SK-N-SH (cell line): ENCODE measurements around the gene COL4A2. TPM values are rescaled to one million over a fixed set of nuclear protein-coding genes. Genes with fewer than 3 reads are reported as not detected.
A peak's percentile ranks its signal among the peaks of the same experiment; 100 is the strongest.

Experiments
- CTCF ChIA-PET: fragments of 300-600, 350-600 bp; formaldehyde crosslinking; extraction: SDS; loops from one replicate; lab custom pipeline; 2021; lab: Yijun Ruan, JAX
- POLR2A ChIA-PET: fragments of 350-600 bp; sonication (Branson Sonifier 250); formaldehyde crosslinking; extraction: SDS; loops from one replicate; lab custom pipeline; 2020; ENCODE audit warnings: antibody characterized with exemption, inconsistent platforms; lab: Yijun Ruan, JAX
- DNase-seq: peaks from one replicate; pipeline ENCODE4 v3.0.0; 2012
- H2AFZ ChIP-seq: fragments of 200-600 bp; sonication (generic); 2 replicates; pipeline ENCODE4 v1.8.1; 2016; ENCODE audit warnings: antibody characterized with exemption, mild to moderate bottlenecking, low read depth
- H3F3A ChIP-seq: fragments of 200-600 bp; sonication (generic); replicated peaks from 2 replicates; pipeline ENCODE3; 2016; ENCODE audit warnings: antibody characterized with exemption, mild to moderate bottlenecking; ENCODE audit not compliant: insufficient read depth
- H3K27ac ChIP-seq, 2 experiments: fragments of 200-500 bp in 1 of 2; fragments of 200-600 bp in 1 of 2; sonication (Bioruptor generic) in 1 of 2; sonication (generic), shearing (Covaris generic) in 1 of 2; 2 replicates each; pipeline versions ENCODE4 v1.5.1 to v1.6.1; 2014 to 2016; ENCODE audit warnings: low read depth in 2 of 2, inconsistent platforms in 1 of 2, low read length in 1 of 2, mild to moderate bottlenecking in 1 of 2, mixed read lengths in 1 of 2
- H3K27me3 ChIP-seq: fragments of 200-600 bp; sonication (generic), shearing (Covaris generic); 2 replicates; pipeline ENCODE4 v1.6.1; 2016; ENCODE audit warnings: mixed run types; ENCODE audit not compliant: insufficient read depth
- H3K36me3 ChIP-seq, 2 experiments: fragments of 200-500 bp in 1 of 2; fragments of 200-600 bp in 1 of 2; sonication (Bioruptor generic) in 1 of 2; sonication (generic) in 1 of 2; replicated peaks in 1 of 2; 2 replicates each; pipeline versions ENCODE3 to v1.5.1; 2014 to 2016; ENCODE audit warnings: low read length in 1 of 2, mild to moderate bottlenecking in 1 of 2; ENCODE audit not compliant: insufficient read depth in 2 of 2, control insufficient read depth in 1 of 2
- H3K4me1 ChIP-seq, 2 experiments: fragments of 200-500 bp in 1 of 2; fragments of 200-600 bp in 1 of 2; sonication (Bioruptor generic) in 1 of 2; sonication (generic), shearing (Covaris generic) in 1 of 2; 2 replicates each; pipeline versions ENCODE4 v1.5.1 to v1.6.1; 2014 to 2016; ENCODE audit warnings: low read depth in 1 of 2, low read length in 1 of 2, mixed run types in 1 of 2; ENCODE audit not compliant: insufficient read depth in 2 of 2, control insufficient read depth in 1 of 2
- H3K4me2 ChIP-seq: fragments of 200-600 bp; sonication (generic), shearing (Covaris generic); 2 replicates; pipeline ENCODE4 v1.6.1; 2017; ENCODE audit warnings: mixed run types
- H3K4me3 ChIP-seq, 2 experiments: fragments of 200-500 bp in 1 of 2; fragments of 200-600 bp in 1 of 2; sonication (Bioruptor generic) in 1 of 2; sonication (generic), shearing (Covaris generic) in 1 of 2; 2 replicates each; pipeline versions ENCODE4 v1.5.1 to v1.8.1; 2014 to 2016; ENCODE audit warnings: low read depth in 2 of 2, inconsistent platforms in 1 of 2, low read length in 1 of 2, mild to moderate bottlenecking in 1 of 2, mixed read lengths in 1 of 2, moderate library complexity in 1 of 2
- H3K79me2 ChIP-seq: fragments of 200-600 bp; sonication (generic); 2 replicates; pipeline ENCODE4 v1.8.1; 2017; ENCODE audit warnings: mild to moderate bottlenecking; ENCODE audit not compliant: insufficient read depth
- H3K9ac ChIP-seq: fragments of 200-600 bp; sonication (generic); 2 replicates; pipeline ENCODE4 v1.6.1; 2017; ENCODE audit warnings: mixed run types
- H3K9me2 ChIP-seq: fragments of 200-600 bp; sonication (generic); 2 replicates; pipeline ENCODE4 v1.6.1; 2017; ENCODE audit warnings: mixed run types
- H3K9me3 ChIP-seq: fragments of 200-600 bp; sonication (generic); 2 replicates; pipeline ENCODE4 v1.6.1; 2017; ENCODE audit warnings: mixed run types, mild to moderate bottlenecking, moderate library complexity
- H4K20me1 ChIP-seq: fragments of 200-600 bp; sonication (generic); 2 replicates; pipeline ENCODE4 v1.6.1; 2017; ENCODE audit warnings: mild to moderate bottlenecking, mixed run types; ENCODE audit not compliant: insufficient read depth
- CHD2 ChIP-seq: fragments of 150-350 bp; IDR thresholded peaks from 2 replicates; pipeline ENCODE4 v1.6.1; 2018; ENCODE audit warnings: low read length; ENCODE audit not compliant: partially characterized antibody
- CTCF ChIP-seq: fragments of 200-600 bp; sonication (generic); IDR thresholded peaks from 2 replicates; pipeline ENCODE4 v1.6.1; 2017; ENCODE audit warnings: antibody characterized with exemption, mild to moderate bottlenecking, moderate library complexity
- EZH2phosphoT487 ChIP-seq: fragments of 200-600 bp; sonication (generic); IDR thresholded peaks from 2 replicates; pipeline ENCODE4 v1.6.1; 2017; ENCODE audit warnings: low read depth, mixed run types, mild to moderate bottlenecking, antibody characterized with exemption, moderate library complexity, borderline replicate concordance
- FOSL2 ChIP-seq: IDR thresholded peaks from 2 replicates; pipeline ENCODE4 v1.4.0; 2012; ENCODE audit warnings: low read depth, mild to moderate bottlenecking, moderate library complexity, borderline replicate concordance
- GATA2 ChIP-seq: sonication (generic); formaldehyde crosslinking; IDR thresholded peaks from 2 replicates; pipeline ENCODE4 v1.5.0; 2020; ENCODE audit warnings: mild to moderate bottlenecking, missing genetic modification reagents
- JUND ChIP-seq: IDR thresholded peaks from 2 replicates; pipeline ENCODE4 v1.4.0; 2012
- MXI1 ChIP-seq: IDR thresholded peaks from 2 replicates; pipeline ENCODE4 v1.6.1; 2012; ENCODE audit warnings: mild to moderate bottlenecking, low read depth, low read length, improper control_type of control experiment
- NRF1 ChIP-seq: IDR thresholded peaks from 2 replicates; pipeline ENCODE4 v1.6.1; 2012; ENCODE audit warnings: low read depth, mild to moderate bottlenecking, low read length
- RCOR1 ChIP-seq: fragments of 150-350 bp; IDR thresholded peaks from 2 replicates; pipeline ENCODE4 v1.6.1; 2017; ENCODE audit warnings: antibody characterized with exemption, low read length
- TAF1 ChIP-seq: IDR thresholded peaks from 2 replicates; pipeline ENCODE4 v1.6.1; 2012; ENCODE audit warnings: low read depth, mild to moderate bottlenecking, low read length, moderate library complexity, borderline replicate concordance
- TCF12 ChIP-seq: IDR thresholded peaks from 2 replicates; pipeline ENCODE4 v1.4.0; 2012
- TEAD4 ChIP-seq: IDR thresholded peaks from 2 replicates; pipeline ENCODE4 v1.4.0; 2012; ENCODE audit warnings: mild to moderate bottlenecking, borderline replicate concordance; ENCODE audit not compliant: insufficient read depth
- USF2 ChIP-seq: fragments of 150-350 bp; IDR thresholded peaks from 2 replicates; pipeline ENCODE4 v1.6.1; 2017; ENCODE audit warnings: antibody characterized with exemption, low read length, low read depth, borderline replicate concordance
- WGBS: methylation state at CpG from one replicate; pipeline ENCODE4 v1.1.6; 2017; ENCODE audit warnings: low lambda C conversion rate; 5-methylcytosine and 5-hydroxymethylcytosine counted together
- polyA plus RNA-seq, 3 experiments: library from polyadenylated mRNA; depleted of rRNA; stranded (reverse); fragments of >200 nt; gene quantifications; 2 replicates each; pipeline ENCODE4 v1.2.3, GENCODE V29; 2012

Gene COL4A2
- polyA plus RNA-seq, 1 of the 3 experiments (the other 2 are of a cell fraction) = 137 TPM

GRCh38 chr13:110351636-110352420 is 44.7 kb downstream of the COL4A2 start (continued):
- TF ChIP-seq FOSL2 (no peak), NRF1 (no peak), MXI1 (no peak), GATA2 (CRISPR knock-in tag) (no peak), CHD2 (no peak), TCF12 (no peak), JUND (no peak)

GRCh38 chr13:110352735-110353134 is 45.7 kb downstream of the COL4A2 start:
- TF ChIP-seq FOSL2 = no peak
- TF ChIP-seq USF2 = no peak
- TF ChIP-seq TAF1 = no peak
- TF ChIP-seq GATA2 (CRISPR knock-in tag) = no peak
- no peak for TF ChIP-seq TEAD4
- TF ChIP-seq RCOR1 = no peak
- peak; percentile 45 for TF ChIP-seq CTCF
- no peak for TF ChIP-seq EZH2phosphoT487
- Histone ChIP-seq H3K79me2 (peaks cover 76% of the 10 kb centered on the region), H3K9me3 (no peaks in the 10 kb centered on the region), H2AFZ (no peak overlapping the region), H3K4me3 (no peak overlapping the region), H3K27me3 (no peaks in the 10 kb centered on the region), H3K9me2 (no peaks in the 10 kb centered on the region), H3K9ac (no peak overlapping the region), H3K27ac (no peak overlapping the region), H3F3A (peaks cover 17% of the 10 kb centered on the region), H3K4me1 (peaks cover 7 to 18% of the 10 kb centered on the region in 2 experiments; a peak in 2 of 4 replicates), H3K4me2 (no peak overlapping the region), H4K20me1 (no peaks in the 10 kb centered on the region), H3K36me3 (peaks cover 2 to 13% of the 10 kb centered on the region in 2 experiments)
- no peak for DNase-seq
- ChIA-PET CTCF (interaction anchor here (1.4 kb wide), 1 partner anchor 14 kb away, joined by 3 read pairs; no protein-coding TSS in a partner anchor), POLR2A (no interaction called here)
- 90% methylated on average over 2 of the region's 8 CpGs for WGBS
